Lung (tissue), 12 donors: ENCODE results near the gene ACOT7. TPM values are rescaled to one million over a fixed set of nuclear protein-coding genes. Genes with fewer than 3 reads are reported as not detected.

Source experiments
- ATAC-seq: fragments of 200-7000 bp; cut with Tn5 transposase; one replicate; pipeline ENCODE4 v1.9.1; 2020; ENCODE audit warnings: moderate number of reproducible peaks; ENCODE audit not compliant: insufficient read depth, low FRiP score
- DNase-seq, 3 donors: peaks; one replicate each; pipeline ENCODE4 v3.0.0-alpha.2; 2013 to 2017
- H3K27ac ChIP-seq, 2 donors: one replicate each; pipeline ENCODE4 v1.5.1; 2013; ENCODE audit warnings: mild to moderate bottlenecking in 2 of 2, moderate library complexity in 2 of 2, control low read depth in 1 of 2, inconsistent platforms in 1 of 2, low read depth in 1 of 2, low read length in 1 of 2
- H3K27me3 ChIP-seq, 3 donors: one replicate each; pipeline ENCODE4 v1.5.1; 2013; ENCODE audit warnings: low read length in 2 of 3; ENCODE audit not compliant: control insufficient read depth in 3 of 3, insufficient read depth in 3 of 3
- H3K36me3 ChIP-seq, 4 donors: one replicate each; pipeline ENCODE4 v1.5.1; 2013; ENCODE audit warnings: low read length in 4 of 4, mild to moderate bottlenecking in 1 of 4, moderate library complexity in 1 of 4; ENCODE audit not compliant: control insufficient read depth in 4 of 4, insufficient read depth in 4 of 4
- H3K4me1 ChIP-seq, 5 donors: one replicate each; pipeline ENCODE4 v1.5.1; 2013; ENCODE audit warnings: low read length in 5 of 5, mild to moderate bottlenecking in 2 of 5, moderate library complexity in 1 of 5; ENCODE audit not compliant: control insufficient read depth in 5 of 5, insufficient read depth in 5 of 5
- H3K4me3 ChIP-seq: one replicate; pipeline ENCODE4 v1.5.1; 2013; ENCODE audit warnings: mild to moderate bottlenecking, control low read depth, moderate library complexity
- H3K9ac ChIP-seq, 2 donors: one replicate each; pipeline ENCODE4 v1.5.1; 2013; ENCODE audit warnings: low read length in 2 of 2, control low read depth in 1 of 2; ENCODE audit not compliant: insufficient read depth in 1 of 2
- H3K9me3 ChIP-seq, 4 donors: one replicate each; pipeline ENCODE4 v1.5.1; 2013; ENCODE audit warnings: low read length in 3 of 4, mild to moderate bottlenecking in 1 of 4, moderate library complexity in 1 of 4; ENCODE audit not compliant: control insufficient read depth in 4 of 4, insufficient read depth in 3 of 4
- WGBS, 2 donors: extraction: QIAGEN DNeasy Blood & Tissue Kit; methylation state at CpG; one replicate each; pipeline ENCODE4 v1.1.7; 2013; 5-methylcytosine and 5-hydroxymethylcytosine counted together
- polyA plus RNA-seq, 2 donors: library from polyadenylated mRNA; stranded (reverse); fragments of 200-250 nt; gene quantifications; one replicate each; pipeline ENCODE4 v1.2.1, GENCODE V29; 2013
- total RNA-seq, 2 donors: library from RNA; depleted of rRNA in 1 of 2; stranded (reverse); fragments of >200 nt in 1 of 2; gene quantifications; one replicate each; pipeline ENCODE4 v1.2.1, GENCODE V29; 2014 to 2021
- TF ChIP-seq, protein P1 (sequence below): IDR thresholded peaks from 2 replicates; pipeline ENCODE4 v1.5.1; 2012; ENCODE audit warnings: mild to moderate bottlenecking; ENCODE audit errors: control extremely low read depth, extremely low read depth
- donor health status: control.
- donor health status: control.
- donor health status: Bipolar disorder and iron deficiency.
- donor health status: healthy.
- donor health status: DM: yes; HTN: yes; CAD: no.

Gene ACOT7
- total and polyA plus RNA-seq, 4 donors, result 8.8 to 37.4 (median 23.1) TPM

DNA sequence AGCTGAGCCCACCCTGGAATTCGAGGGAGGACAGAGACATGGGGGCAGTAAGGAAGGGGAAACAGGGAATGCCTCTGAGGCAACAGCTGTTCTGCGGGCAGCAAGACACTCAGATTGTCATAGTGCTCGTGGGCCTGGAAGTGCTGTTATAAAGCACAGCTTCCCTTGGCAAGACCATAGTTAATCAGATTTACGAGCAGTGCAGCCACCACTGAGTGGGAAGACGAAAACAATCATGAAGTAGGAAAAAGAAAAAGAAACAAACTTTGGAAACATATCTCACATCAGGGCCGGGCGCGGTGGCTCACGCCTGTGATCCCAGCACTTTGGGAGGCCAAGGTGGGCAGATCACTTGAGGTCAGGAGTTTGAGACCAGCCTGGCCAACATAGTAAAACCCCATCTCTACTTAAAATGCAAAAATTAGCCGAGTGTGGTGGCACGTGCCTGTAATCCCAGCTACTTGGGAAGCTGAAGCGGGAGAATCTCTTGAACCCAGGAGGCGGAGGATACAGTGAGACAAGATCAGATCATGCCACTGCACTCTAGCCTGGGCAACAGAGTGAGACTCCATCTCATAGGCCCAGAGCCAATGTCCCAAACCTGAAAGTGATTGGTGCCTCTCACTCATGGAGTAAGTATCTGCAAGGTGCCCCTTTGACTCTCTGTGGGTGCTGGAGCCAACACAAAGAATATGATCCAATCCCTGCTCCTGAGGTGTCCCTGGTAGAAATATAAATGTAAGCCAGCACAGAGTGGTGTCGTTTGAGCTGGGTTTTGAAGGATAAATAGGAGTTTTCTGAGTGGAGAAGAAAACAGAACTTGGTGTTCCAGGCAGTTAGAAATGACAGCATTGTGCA lies 77.1 kb downstream of the ACOT7 start:
- Histone ChIP-seq H3K4me1 (no peaks in the 10 kb centered on the region), H3K4me3 (no peak overlapping the region), H3K9ac (no peak overlapping the region), H3K27ac (no peak overlapping the region), H3K36me3 (no peaks in the 10 kb centered on the region), H3K9me3 (no peaks in the 10 kb centered on the region), H3K27me3 (no peaks in the 10 kb centered on the region)
- TF ChIP-seq, protein P1, sequence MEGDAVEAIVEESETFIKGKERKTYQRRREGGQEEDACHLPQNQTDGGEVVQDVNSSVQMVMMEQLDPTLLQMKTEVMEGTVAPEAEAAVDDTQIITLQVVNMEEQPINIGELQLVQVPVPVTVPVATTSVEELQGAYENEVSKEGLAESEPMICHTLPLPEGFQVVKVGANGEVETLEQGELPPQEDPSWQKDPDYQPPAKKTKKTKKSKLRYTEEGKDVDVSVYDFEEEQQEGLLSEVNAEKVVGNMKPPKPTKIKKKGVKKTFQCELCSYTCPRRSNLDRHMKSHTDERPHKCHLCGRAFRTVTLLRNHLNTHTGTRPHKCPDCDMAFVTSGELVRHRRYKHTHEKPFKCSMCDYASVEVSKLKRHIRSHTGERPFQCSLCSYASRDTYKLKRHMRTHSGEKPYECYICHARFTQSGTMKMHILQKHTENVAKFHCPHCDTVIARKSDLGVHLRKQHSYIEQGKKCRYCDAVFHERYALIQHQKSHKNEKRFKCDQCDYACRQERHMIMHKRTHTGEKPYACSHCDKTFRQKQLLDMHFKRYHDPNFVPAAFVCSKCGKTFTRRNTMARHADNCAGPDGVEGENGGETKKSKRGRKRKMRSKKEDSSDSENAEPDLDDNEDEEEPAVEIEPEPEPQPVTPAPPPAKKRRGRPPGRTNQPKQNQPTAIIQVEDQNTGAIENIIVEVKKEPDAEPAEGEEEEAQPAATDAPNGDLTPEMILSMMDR, result no peak
- ATAC-seq, result no peak
- no peak for DNase-seq
- WGBS, 2 donors, result 86 to 94% methylated on average over 14 of the region's 14 CpGs

DNA sequence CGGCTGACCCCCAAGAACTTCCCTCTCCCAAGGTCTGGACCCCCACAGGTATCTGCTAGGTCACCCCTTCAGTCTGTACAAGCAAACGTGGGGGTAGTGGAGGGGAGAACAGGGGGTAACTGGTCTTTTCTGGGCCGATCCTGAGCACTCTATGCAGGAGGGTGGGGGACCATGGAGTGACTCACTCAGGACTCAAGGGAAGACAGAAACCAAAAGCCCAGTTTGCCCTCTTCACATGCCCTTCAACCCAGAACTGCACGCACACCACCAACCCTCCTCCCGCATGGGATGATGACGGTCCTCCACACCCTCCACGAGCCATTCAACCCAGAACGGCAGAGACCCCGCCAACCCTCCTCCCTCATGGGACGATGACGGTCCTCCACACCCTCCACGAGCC lies 79.1 kb downstream of the ACOT7 start:
- WGBS, 2 donors, result 93 to 94% methylated on average over 12 of the region's 12 CpGs
- TF ChIP-seq, protein P1, result no peak
- H3K27ac ChIP-seq, result no peak overlapping the region
- no peaks in the 10 kb centered on the region for H3K9me3 ChIP-seq
- no peak overlapping the region for H3K9ac ChIP-seq
- no peaks in the 10 kb centered on the region for H3K4me1 ChIP-seq
- H3K4me3 ChIP-seq, result no peak overlapping the region
- DNase-seq (no peak), ATAC-seq (no peak)
- no peaks in the 10 kb centered on the region for H3K36me3 ChIP-seq
- H3K27me3 ChIP-seq, result no peaks in the 10 kb centered on the region

- no peak for ATAC-seq
- TF ChIP-seq, protein P1, result no peak
- DNase-seq, result no peak
- WGBS, 2 donors, result 89 to 90% methylated on average over 18 of the region's 18 CpGs
- H3K27ac ChIP-seq, result no peak overlapping the region
- H3K36me3 ChIP-seq, result no peaks in the 10 kb centered on the region
- H3K4me3 ChIP-seq, result no peak overlapping the region
- no peaks in the 10 kb centered on the region for H3K9me3 ChIP-seq
- H3K27me3 ChIP-seq, result no peaks in the 10 kb centered on the region
- H3K9ac ChIP-seq, result no peak overlapping the region
- H3K4me1 ChIP-seq, result no peaks in the 10 kb centered on the region
Observed at GRCh38 chr1:6313393-6314200, 80.0 kb downstream of the ACOT7 start.
